Left renal cortex interstitium (tissue), 4 donors: ENCODE data around the gene FRAS1. TPM values are rescaled to one million over a fixed set of nuclear protein-coding genes. Genes with fewer than 3 reads are reported as not detected.

Experiments
- polyA plus RNA-seq, 4 donors: library from polyadenylated mRNA; unstranded; fragments of 120-200 nt; gene quantifications; one replicate each; pipeline ENCODE4 v1.2.1, GENCODE V29; 2013; ENCODE audit not compliant: insufficient read length in 4 of 4

FRAS1 gene
- polyA plus RNA-seq, 4 donors: 54.6 to 82.6 (median 69.7) TPM

Other genes starting within 250 kb of the FRAS1 start
- gene CNOT6L, start 238.0 kb upstream of the FRAS1 start, polyA plus RNA-seq: 10 to 100 TPM; 28.6 to 41.3 (median 34.0) TPM
- gene MRPL1, start 194.5 kb upstream of the FRAS1 start, polyA plus RNA-seq: 10 to 100 TPM; 45.5 to 66.1 (median 59.6) TPM